GM06990 (cell line): ENCODE results near the gene SPAG16.
A peak's percentile ranks its signal among the peaks of the same experiment; 100 is the strongest.

Experiments
- DNase-seq: peaks from one replicate; pipeline ENCODE4 v3.0.0-alpha.2; 2011; ENCODE audit not compliant: insufficient read length; ENCODE audit errors: extremely low read depth
- H3K27me3 ChIP-seq: replicated peaks from 2 replicates; pipeline ENCODE4 v1.6.0; 2011; ENCODE audit warnings: low read length; ENCODE audit not compliant: control insufficient read depth, insufficient read depth
- H3K36me3 ChIP-seq: 2 replicates; pipeline ENCODE4 v1.5.1; 2011; ENCODE audit warnings: low read length; ENCODE audit not compliant: control insufficient read depth, insufficient read depth
- H3K4me3 ChIP-seq: replicated peaks from 2 replicates; pipeline ENCODE4 v1.5.1; 2011; ENCODE audit warnings: low read depth, mild to moderate bottlenecking, control low read depth, low read length
- CTCF ChIP-seq: IDR thresholded peaks from 2 replicates; pipeline ENCODE4 v1.5.1; 2011; ENCODE audit warnings: low read length, control low read depth, mild to moderate bottlenecking, inconsistent platforms; ENCODE audit not compliant: insufficient read depth, poor library complexity, severe bottlenecking

SPAG16 gene

GRCh38 chr2:213627054-213627710 lies 342.9 kb downstream of the SPAG16 start:
- TF ChIP-seq CTCF: peak; percentile 19
- Histone ChIP-seq H3K36me3 (no peaks in the 10 kb centered on the region), H3K4me3 (no peak overlapping the region), H3K27me3 (no peaks in the 10 kb centered on the region)
- DNase-seq: peak; percentile 58

GRCh38 chr2:213627835-213628460 lies 343.7 kb downstream of the SPAG16 start:
- TF ChIP-seq CTCF: no peak
- DNase-seq: no peak
- Histone ChIP-seq H3K4me3 (no peak overlapping the region), H3K36me3 (no peaks in the 10 kb centered on the region), H3K27me3 (no peaks in the 10 kb centered on the region)

GRCh38 chr2:213640738-213641425 lies 356.6 kb downstream of the SPAG16 start:
- Histone ChIP-seq H3K27me3 (no peaks in the 10 kb centered on the region), H3K4me3 (no peak overlapping the region), H3K36me3 (no peaks in the 10 kb centered on the region)
- no peak for TF ChIP-seq CTCF
- DNase-seq: no peak

- TF ChIP-seq CTCF: no peak
- H3K4me3 ChIP-seq: no peak overlapping the region
- DNase-seq: no peak
- no peaks in the 10 kb centered on the region for H3K36me3 ChIP-seq
- H3K27me3 ChIP-seq: no peaks in the 10 kb centered on the region
Observed at GRCh38 chr2:213644926-213645325, 360.7 kb downstream of the SPAG16 start.

- Histone ChIP-seq H3K4me3 (no peak overlapping the region), H3K27me3 (no peaks in the 10 kb centered on the region), H3K36me3 (no peaks in the 10 kb centered on the region)
- TF ChIP-seq CTCF: no peak
- no peak for DNase-seq
Observed at GRCh38 chr2:213649176-213649575, 364.9 kb downstream of the SPAG16 start.
